KMS-11 (cell line): ENCODE data around the gene KAZN.

Experiments
- H2AFZ ChIP-seq: fragments of 200-600 bp; sonication (generic); 2 replicates; pipeline ENCODE4 v1.6.1; 2016; ENCODE audit warnings: antibody characterized with exemption, mixed run types, low read depth
- H3K27ac ChIP-seq: fragments of 200-600 bp; sonication (generic); 2 replicates; pipeline ENCODE4 v1.6.1; 2016; ENCODE audit warnings: mild to moderate bottlenecking, mixed run types
- H3K27me3 ChIP-seq: fragments of 200-600 bp; sonication (generic); 2 replicates; pipeline ENCODE4 v1.6.1; 2017; ENCODE audit warnings: mild to moderate bottlenecking, low read depth, mixed run types, moderate library complexity; ENCODE audit not compliant: insufficient read depth
- H3K36me3 ChIP-seq: fragments of 200-600 bp; sonication (generic); 2 replicates; pipeline ENCODE4 v1.6.1; 2017; ENCODE audit warnings: mild to moderate bottlenecking, mixed run types; ENCODE audit not compliant: insufficient read depth
- H3K4me1 ChIP-seq: fragments of 200-600 bp; sonication (generic); 2 replicates; pipeline ENCODE4 v1.6.1; 2016; ENCODE audit warnings: mild to moderate bottlenecking, low read depth, mixed run types; ENCODE audit not compliant: poor library complexity, severe bottlenecking
- H3K4me2 ChIP-seq: fragments of 200-600 bp; sonication (generic); 2 replicates; pipeline ENCODE4 v1.7.0; 2016; ENCODE audit warnings: mild to moderate bottlenecking, mixed run types
- H3K4me3 ChIP-seq: fragments of 200-600 bp; sonication (generic); IDR thresholded peaks from 2 replicates; pipeline ENCODE4 v1.6.1; 2017; ENCODE audit warnings: low read depth, low read length, mixed read lengths; ENCODE audit not compliant: insufficient read depth
- H3K79me2 ChIP-seq: fragments of 200-600 bp; sonication (generic); 2 replicates; pipeline ENCODE4 v1.6.1; 2016; ENCODE audit warnings: low read depth, mixed run types; ENCODE audit not compliant: insufficient read depth
- H3K9ac ChIP-seq: fragments of 200-600 bp; sonication (generic); 2 replicates; pipeline ENCODE4 v1.6.1; 2016; ENCODE audit warnings: mild to moderate bottlenecking, mixed run types
- H4K20me1 ChIP-seq: fragments of 200-600 bp; sonication (generic); 2 replicates; pipeline ENCODE4 v1.6.1; 2016; ENCODE audit warnings: mild to moderate bottlenecking, mixed run types; ENCODE audit not compliant: insufficient read depth
- CTCF ChIP-seq: fragments of 200-600 bp; sonication (generic); conservative IDR thresholded peaks from 2 replicates; pipeline ENCODE4 v1.6.1; 2017; ENCODE audit warnings: low read depth, mild to moderate bottlenecking, antibody characterized with exemption, low read length, moderate library complexity, mixed read lengths

KAZN gene

GRCh38 chr1:14857436-14858195 lies 259.1 kb downstream of the KAZN start:
- H3K27me3 ChIP-seq: peaks cover 12% of the 10 kb centered on the region; the same call in 1 of the 2 replicates
- no peak overlapping the region for H3K4me3 ChIP-seq
- H3K4me1 ChIP-seq: no peaks in the 10 kb centered on the region
- H3K36me3 ChIP-seq: no peaks in the 10 kb centered on the region
- TF ChIP-seq CTCF: no peak
- no peak overlapping the region for H2AFZ ChIP-seq
- H3K4me2 ChIP-seq: no peak overlapping the region
- no peaks in the 10 kb centered on the region for H4K20me1 ChIP-seq
- no peak overlapping the region for H3K27ac ChIP-seq
- no peaks in the 10 kb centered on the region for H3K79me2 ChIP-seq
- no peak overlapping the region for H3K9ac ChIP-seq

GRCh38 chr1:14862114-14862771 lies 263.8 kb downstream of the KAZN start:
- Histone ChIP-seq H2AFZ (no peak overlapping the region), H3K4me3 (no peak overlapping the region), H4K20me1 (no peaks in the 10 kb centered on the region), H3K79me2 (no peaks in the 10 kb centered on the region), H3K4me1 (no peaks in the 10 kb centered on the region), H3K36me3 (no peaks in the 10 kb centered on the region), H3K9ac (no peak overlapping the region), H3K27ac (no peak overlapping the region), H3K27me3 (no peaks in the 10 kb centered on the region; the same call in 1 of the 2 replicates), H3K4me2 (no peak overlapping the region)
- TF ChIP-seq CTCF: no peak

- H3K79me2 ChIP-seq: no peaks in the 10 kb centered on the region
Observed at GRCh38 chr1:14865106-14865505, 266.6 kb downstream of the KAZN start.

More at GRCh38 chr1:14865106-14865505, 266.6 kb downstream of the KAZN start:
- Histone ChIP-seq H3K4me1 (no peaks in the 10 kb centered on the region), H3K27ac (no peak overlapping the region), H3K4me3 (no peak overlapping the region), H3K9ac (no peak overlapping the region), H3K36me3 (no peaks in the 10 kb centered on the region), H4K20me1 (no peaks in the 10 kb centered on the region), H3K4me2 (no peak overlapping the region), H3K27me3 (no peaks in the 10 kb centered on the region; the same call in 1 of the 2 replicates), H2AFZ (no peak overlapping the region)
- TF ChIP-seq CTCF: no peak
